GM18909 (cell line): ENCODE results near the gene PTH2.
"Not testable (repeated sequence)": the region's sequence is repeated elsewhere in the genome, so short reads cannot be mapped to it uniquely, and the experiment has no call there.

Experiments
- ATAC-seq: cut with Tn5 transposase; IDR thresholded peaks from one replicate; pipeline ENCODE4 v1.9.1; 2021; ENCODE audit warnings: mild to moderate bottlenecking; ENCODE audit not compliant: unreplicated experiment, poor library complexity

Gene PTH2

GRCh38 chr19:49390131-49390928, 32.9 kb downstream of the PTH2 start:
- no peak for ATAC-seq

DNA sequence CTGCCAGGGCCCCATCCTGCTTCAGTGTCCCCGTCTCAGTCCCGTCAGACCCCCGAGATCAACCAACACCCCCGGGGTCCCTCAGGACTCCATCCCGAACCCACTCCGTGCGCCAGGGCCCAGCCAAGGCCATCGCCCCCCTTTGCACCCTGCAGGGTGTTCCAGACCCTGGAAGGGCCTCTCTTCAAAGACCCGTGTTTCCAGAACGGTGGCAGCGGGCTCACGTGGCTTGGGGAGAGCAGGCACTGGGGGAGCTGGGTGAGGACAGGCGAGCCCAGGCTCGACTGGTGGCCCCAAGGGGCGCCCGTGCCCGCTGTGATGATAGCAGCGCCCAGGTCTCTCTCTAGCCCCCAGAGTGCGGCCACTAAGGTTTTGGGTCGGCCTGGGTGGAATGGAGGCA, 33.8 kb downstream of the PTH2 start:
- ATAC-seq, result no peak

DNA sequence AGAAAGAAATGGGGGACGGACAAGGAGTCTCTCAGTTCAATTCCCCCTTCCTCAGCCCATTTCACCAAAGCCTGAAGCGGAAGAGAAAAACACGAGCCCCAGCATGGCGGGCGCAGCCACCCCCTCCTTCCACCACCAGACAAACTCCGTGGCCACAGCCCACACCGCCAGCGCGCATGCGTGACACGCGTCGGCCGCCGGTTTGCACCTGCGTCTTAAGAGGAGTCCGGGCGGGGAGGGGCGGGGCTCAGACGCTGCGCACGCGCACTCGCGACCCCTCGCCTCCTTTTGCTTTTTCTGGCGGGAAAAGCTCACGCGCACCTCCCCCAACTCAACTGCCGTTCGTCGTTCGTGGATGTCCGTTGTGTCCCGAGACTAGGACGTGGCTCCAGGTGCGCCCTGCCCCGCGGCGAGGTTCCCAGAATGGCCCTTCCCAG, 35.3 kb downstream of the PTH2 start, which contains the start of gene KASH5:
KASH5 (plus strand) TSS at position 314 of the 437 bp plus-strand sequence. CDS start 2,635 bp downstream, outside the sequence.
- ATAC-seq, result no peak

DNA sequence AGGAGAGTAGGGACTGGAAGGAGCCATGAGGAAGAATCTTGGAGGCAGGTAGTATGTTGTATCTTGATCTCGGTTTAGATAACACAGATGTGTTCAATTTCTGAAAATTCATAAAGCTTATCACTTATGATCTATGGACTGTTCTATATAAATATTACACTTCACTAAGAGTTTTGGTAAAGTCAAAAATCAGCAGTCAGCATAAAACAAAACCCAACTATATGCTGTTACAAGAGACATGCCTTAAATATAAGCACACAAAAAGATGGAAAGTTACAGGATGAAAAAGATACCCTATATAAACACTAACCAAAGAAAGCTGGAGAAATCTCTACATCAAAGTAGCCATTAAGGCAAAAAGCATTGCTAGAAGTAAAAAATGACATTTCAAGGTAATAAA, 39.6 kb downstream of the PTH2 start:
- no peak for ATAC-seq

- no peak for ATAC-seq
Observed at GRCh38 chr19:49382639-49383038, 40.6 kb downstream of the PTH2 start.

DNA sequence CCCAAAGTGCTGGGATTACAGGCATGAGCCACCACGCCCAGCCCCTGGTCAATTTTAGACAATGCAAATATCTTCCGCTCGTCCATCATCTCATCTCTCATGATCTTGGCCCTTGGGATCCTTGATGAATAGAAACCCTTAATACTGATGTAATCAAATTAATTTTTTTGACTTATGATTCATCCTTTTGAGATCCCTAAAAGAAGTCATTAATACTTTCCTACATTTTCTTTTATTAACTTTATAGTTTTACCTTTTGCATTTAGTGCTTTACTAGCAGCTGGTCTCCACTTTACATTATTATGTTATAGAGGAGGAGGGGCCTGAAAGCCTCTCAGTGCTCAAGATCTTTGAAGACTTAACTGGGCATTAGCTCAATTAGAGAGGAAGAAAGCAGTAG, 42.9 kb downstream of the PTH2 start:
- no peak for ATAC-seq

DNA sequence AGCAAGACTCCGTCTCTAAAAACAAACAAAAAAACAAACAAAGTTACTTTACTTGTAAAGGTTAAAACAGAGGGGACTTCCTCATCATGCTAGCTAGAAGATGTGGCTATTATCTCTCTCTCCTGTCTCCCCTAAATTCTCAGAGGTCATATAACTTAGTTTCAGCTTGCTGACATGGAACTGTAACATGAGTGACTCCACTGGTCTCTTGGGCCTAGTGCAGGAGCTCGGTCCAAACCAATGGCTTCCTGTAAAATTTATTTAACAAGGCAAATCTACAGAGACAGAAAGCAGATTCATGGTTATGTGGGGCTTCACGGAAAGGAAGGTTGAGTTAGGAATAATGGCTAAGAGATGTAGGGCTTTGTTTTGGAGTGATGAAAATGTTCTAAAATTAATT, 44.7 kb downstream of the PTH2 start:
- ATAC-seq, result no peak

GRCh38 chr19:49374665-49375434, 48.4 kb downstream of the PTH2 start:
- ATAC-seq, result no peak

GRCh38 chr19:49373174-49373573, 50.1 kb downstream of the PTH2 start:
- not testable (repeated sequence) for ATAC-seq
